OCI-LY3 (cell line): ENCODE results near the gene PLCB1.

Experiments
- H2AFZ ChIP-seq: fragments of 200-600, 300-600 bp; shearing (Covaris generic); 2 replicates; pipeline ENCODE4 v1.6.0; 2014; ENCODE audit warnings: antibody characterized with exemption, low read depth, low read length
- H3K27ac ChIP-seq: fragments of 200-600, 300-600 bp; sonication (generic); 2 replicates; pipeline ENCODE4 v1.5.1; 2014; ENCODE audit warnings: mild to moderate bottlenecking, low read length, moderate library complexity, mixed read lengths
- H3K27me3 ChIP-seq: fragments of 200-600, 300-600 bp; sonication (generic); 2 replicates; pipeline ENCODE4 v1.6.1; 2014; ENCODE audit warnings: low read depth, low read length, mixed read lengths
- H3K36me3 ChIP-seq: fragments of 200-600, 300-600 bp; sonication (generic); replicated peaks from 2 replicates; pipeline ENCODE3; 2014; ENCODE audit warnings: low read depth, low read length, mixed read lengths
- H3K4me1 ChIP-seq: fragments of 300-600, 200-600 bp; sonication (generic); 2 replicates; pipeline ENCODE4 v1.6.1; 2014; ENCODE audit warnings: low read length, mixed read lengths
- H3K4me2 ChIP-seq: fragments of 200-600, 300-600 bp; sonication (generic); 2 replicates; pipeline ENCODE4 v1.6.1; 2014; ENCODE audit warnings: low read length, mixed read lengths
- H3K4me3 ChIP-seq: fragments of 300-600, 200-600 bp; sonication (generic); 2 replicates; pipeline ENCODE4 v1.5.1; 2014; ENCODE audit warnings: antibody characterized with exemption, mild to moderate bottlenecking, low read length, moderate library complexity
- H3K79me2 ChIP-seq: fragments of 300-600, 200-600 bp; shearing (Covaris generic); 2 replicates; pipeline ENCODE4 v1.6.1; 2014; ENCODE audit warnings: mild to moderate bottlenecking, low read length, mixed read lengths
- H3K9ac ChIP-seq: fragments of 300-600, 200-600 bp; shearing (Covaris generic); 2 replicates; pipeline ENCODE4 v1.6.0; 2014; ENCODE audit warnings: mild to moderate bottlenecking, low read length, moderate library complexity
- H3K9me3 ChIP-seq: fragments of 200-600, 300-600 bp; shearing (Covaris generic); 2 replicates; pipeline ENCODE4 v1.6.1; 2014; ENCODE audit warnings: low read length, mixed read lengths; ENCODE audit not compliant: insufficient read depth
- H4K20me1 ChIP-seq: fragments of 200-600, 300-600 bp; sonication (generic); 2 replicates; pipeline ENCODE4 v1.6.1; 2016; ENCODE audit warnings: low read length, mixed read lengths; ENCODE audit not compliant: insufficient read depth
- EZH2phosphoT487 ChIP-seq: fragments of 200-600 bp; shearing (Covaris generic); IDR thresholded peaks from 2 replicates; pipeline ENCODE4 v1.6.1; 2018; ENCODE audit warnings: antibody characterized with exemption, mixed run types, low read depth
- TF ChIP-seq, protein P1 (sequence below): fragments of 200-600, 300-600 bp; sonication (generic); IDR thresholded peaks from 2 replicates; pipeline ENCODE4 v1.5.1; 2014; ENCODE audit warnings: antibody characterized with exemption, low read length, low read depth

Gene PLCB1

DNA sequence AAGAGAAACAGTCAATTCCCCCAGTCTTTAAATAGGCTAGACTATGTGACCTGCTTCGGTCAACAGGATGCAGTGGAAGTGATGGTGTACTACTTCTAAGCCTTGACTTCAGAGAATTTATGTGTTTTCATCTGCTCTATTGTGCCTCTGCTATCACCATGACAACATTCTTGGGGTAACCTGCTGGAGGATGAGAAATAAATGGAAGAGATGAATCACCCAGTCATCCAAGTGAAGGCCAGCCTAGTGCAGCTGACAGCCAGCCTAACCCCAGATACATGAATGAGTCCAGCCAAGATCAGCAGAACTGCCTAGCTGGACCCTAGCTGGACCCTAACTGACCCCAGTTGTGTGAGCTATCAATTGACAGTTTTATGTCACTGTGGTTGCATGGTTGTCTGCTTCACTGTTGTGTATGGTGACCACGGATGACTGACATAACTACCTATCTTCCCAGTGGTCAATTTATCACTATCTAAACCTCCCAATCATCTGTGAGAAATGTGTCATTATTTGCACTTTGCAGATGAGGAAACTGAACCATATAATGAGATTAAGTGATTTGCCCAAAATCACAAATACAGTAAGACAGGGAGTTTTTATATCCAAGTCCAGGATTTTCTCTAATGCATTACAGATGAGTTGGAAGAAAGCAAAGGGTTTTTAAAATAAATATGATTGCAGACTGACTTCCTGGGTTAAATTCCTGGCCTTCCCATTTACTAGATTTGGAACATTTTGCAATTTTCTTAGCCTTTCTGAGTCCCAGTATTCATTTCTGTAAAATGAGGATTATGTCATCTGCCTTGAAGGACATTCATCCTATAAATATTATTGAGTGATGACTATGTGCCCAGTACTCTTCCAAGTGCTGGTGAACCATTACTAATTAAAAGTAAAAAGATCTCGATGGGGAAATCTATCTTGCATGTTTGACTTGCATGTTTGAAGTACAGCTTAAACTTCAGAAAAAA lies 800.4 kb downstream of the PLCB1 start:
- Histone ChIP-seq H3K9ac (no peak overlapping the region), H2AFZ (no peak overlapping the region), H3K36me3 (no peaks in the 10 kb centered on the region), H3K79me2 (no peaks in the 10 kb centered on the region), H3K27me3 (0 out of 2 replicates have a peak, but pooled peaks cover 4% of the 10 kb centered on the region), H3K27ac (no peak overlapping the region), H3K4me1 (no peaks in the 10 kb centered on the region), H3K4me3 (no peak overlapping the region), H3K9me3 (no peaks in the 10 kb centered on the region), H4K20me1 (no peaks in the 10 kb centered on the region), H3K4me2 (no peak overlapping the region)
- TF ChIP-seq, protein P1, sequence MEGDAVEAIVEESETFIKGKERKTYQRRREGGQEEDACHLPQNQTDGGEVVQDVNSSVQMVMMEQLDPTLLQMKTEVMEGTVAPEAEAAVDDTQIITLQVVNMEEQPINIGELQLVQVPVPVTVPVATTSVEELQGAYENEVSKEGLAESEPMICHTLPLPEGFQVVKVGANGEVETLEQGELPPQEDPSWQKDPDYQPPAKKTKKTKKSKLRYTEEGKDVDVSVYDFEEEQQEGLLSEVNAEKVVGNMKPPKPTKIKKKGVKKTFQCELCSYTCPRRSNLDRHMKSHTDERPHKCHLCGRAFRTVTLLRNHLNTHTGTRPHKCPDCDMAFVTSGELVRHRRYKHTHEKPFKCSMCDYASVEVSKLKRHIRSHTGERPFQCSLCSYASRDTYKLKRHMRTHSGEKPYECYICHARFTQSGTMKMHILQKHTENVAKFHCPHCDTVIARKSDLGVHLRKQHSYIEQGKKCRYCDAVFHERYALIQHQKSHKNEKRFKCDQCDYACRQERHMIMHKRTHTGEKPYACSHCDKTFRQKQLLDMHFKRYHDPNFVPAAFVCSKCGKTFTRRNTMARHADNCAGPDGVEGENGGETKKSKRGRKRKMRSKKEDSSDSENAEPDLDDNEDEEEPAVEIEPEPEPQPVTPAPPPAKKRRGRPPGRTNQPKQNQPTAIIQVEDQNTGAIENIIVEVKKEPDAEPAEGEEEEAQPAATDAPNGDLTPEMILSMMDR = no peak
- no peak for TF ChIP-seq EZH2phosphoT487

GRCh38 chr20:8933381-8933807 lies 801.3 kb downstream of the PLCB1 start:
- no peaks in the 10 kb centered on the region for H3K9me3 ChIP-seq
- H3K9ac ChIP-seq = no peak overlapping the region
- H3K36me3 ChIP-seq = no peaks in the 10 kb centered on the region
- no peaks in the 10 kb centered on the region for H4K20me1 ChIP-seq
- H3K4me2 ChIP-seq = no peak overlapping the region
- no peak overlapping the region for H2AFZ ChIP-seq
- H3K27ac ChIP-seq = no peak overlapping the region
- no peak overlapping the region for H3K4me3 ChIP-seq
- TF ChIP-seq, protein P1 = no peak
- no peak for TF ChIP-seq EZH2phosphoT487
- H3K27me3 ChIP-seq = 0 out of 2 replicates have a peak, but pooled peaks cover 4% of the 10 kb centered on the region
- H3K79me2 ChIP-seq = no peaks in the 10 kb centered on the region
- H3K4me1 ChIP-seq = no peaks in the 10 kb centered on the region

GRCh38 chr20:8934362-8934761 lies 802.3 kb downstream of the PLCB1 start:
- Histone ChIP-seq H3K79me2 (no peaks in the 10 kb centered on the region), H3K9me3 (no peaks in the 10 kb centered on the region), H2AFZ (no peak overlapping the region), H3K4me3 (no peak overlapping the region), H3K27me3 (0 out of 2 replicates have a peak, but pooled peaks cover 4% of the 10 kb centered on the region), H3K9ac (no peak overlapping the region), H3K4me1 (no peaks in the 10 kb centered on the region), H4K20me1 (no peaks in the 10 kb centered on the region), H3K4me2 (no peak overlapping the region), H3K36me3 (no peaks in the 10 kb centered on the region), H3K27ac (no peak overlapping the region)
- no peak for TF ChIP-seq EZH2phosphoT487
- TF ChIP-seq, protein P1 = no peak
